Effector memory CD8-positive, alpha-beta T cell (primary cell): ENCODE measurements around the gene DAD1.
A peak's percentile ranks its signal among the peaks of the same experiment; 100 is the strongest.
"Not testable (repeated sequence)": the region's sequence is repeated elsewhere in the genome, so short reads cannot be mapped to it uniquely, and the experiment has no call there.

Experiments
- ATAC-seq: fragments of 150-1000 bp; cut with Tn5 transposase; replicated peaks from 2 replicates; pipeline ENCODE4 v1.10.0; 2021; ENCODE audit warnings: mild to moderate bottlenecking, moderate library complexity
- DNase-seq, 3 experiments: peaks; one replicate each; pipeline ENCODE4 v3.0.0; 2021
- H3K27ac Mint-ChIP-seq, 2 donors: one replicate each; pipeline ENCODE4 v1.8.0; 2022; ENCODE audit warnings: mild to moderate bottlenecking in 2 of 2, mixed read lengths in 2 of 2, moderate library complexity in 2 of 2
- H3K27me3 Mint-ChIP-seq, 2 donors: one replicate each; pipeline ENCODE4 v1.8.0; 2022; ENCODE audit warnings: mixed read lengths in 2 of 2
- H3K36me3 Mint-ChIP-seq: one replicate; pipeline ENCODE4 v1.8.0; 2022; ENCODE audit warnings: mild to moderate bottlenecking, moderate library complexity, mixed read lengths; ENCODE audit not compliant: insufficient read depth
- H3K4me1 Mint-ChIP-seq, 2 donors: one replicate each; pipeline ENCODE4 v1.8.0; 2022; ENCODE audit warnings: low read depth in 2 of 2, mixed read lengths in 2 of 2
- H3K4me3 Mint-ChIP-seq, 2 donors: one replicate each; pipeline ENCODE4 v1.8.0; 2022; ENCODE audit warnings: mild to moderate bottlenecking in 2 of 2, mixed read lengths in 2 of 2, moderate library complexity in 2 of 2
- H3K9me3 Mint-ChIP-seq, 2 donors: one replicate each; pipeline ENCODE4 v1.8.0; 2022; ENCODE audit warnings: mixed read lengths in 2 of 2
- total RNA-seq, 9 experiments: gene quantifications; one replicate each; lab custom pipeline; 2026; lab: John Stamatoyannopoulos, UW

Gene DAD1
- 26.9 to 134 (median 64.1) reads per million in 9 experiments for total RNA-seq

DNA sequence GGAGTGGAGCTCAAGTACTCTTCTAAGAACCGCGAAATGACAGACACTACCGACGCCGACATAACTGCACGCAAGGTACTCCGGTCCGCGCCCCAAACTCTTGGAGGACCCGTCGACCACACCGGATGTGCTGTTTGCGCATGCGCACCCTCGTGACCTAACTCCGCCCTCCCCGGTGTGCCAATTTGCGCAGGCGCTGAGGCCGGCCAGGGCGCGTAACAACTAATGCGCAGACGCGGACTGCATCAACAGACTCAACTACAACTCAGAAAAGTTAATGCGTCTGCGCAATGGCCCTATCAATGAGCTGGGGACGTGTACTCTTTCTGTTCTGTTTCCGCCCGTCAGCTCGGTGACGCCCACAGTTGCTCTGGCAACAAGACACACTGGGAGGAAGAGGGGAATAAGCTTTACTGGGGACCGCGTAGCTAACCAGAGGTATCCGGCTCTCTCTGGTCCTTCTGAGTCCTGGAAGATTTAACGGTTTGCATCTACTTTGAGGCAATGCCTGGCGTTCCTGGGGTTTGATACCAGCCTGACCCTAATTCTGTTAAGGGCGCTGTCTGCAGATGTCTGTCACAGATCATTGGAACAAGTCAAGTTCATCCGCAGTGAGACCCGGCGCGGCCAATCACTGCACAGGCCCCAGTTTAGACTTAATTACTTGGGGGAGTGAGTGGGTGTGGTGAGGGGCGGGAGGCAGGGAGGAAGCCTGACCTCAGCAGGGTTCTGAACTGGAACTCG is at the start of gene DAD1:
Gene DAD1 (minus strand): TSS at position 129 of the 744 bp plus-strand sequence. CDS start 67 bp downstream, at position 62.
- peak within 1 kb of the TSS; percentile 99 to 100 for H3K27ac Mint-ChIP-seq
- peak; percentile 92 for ATAC-seq
- H3K4me3 Mint-ChIP-seq, result peak within 1 kb of the TSS; percentile 85 to 93
- H3K9me3 Mint-ChIP-seq, result no peaks in the 10 kb centered on the region
- H3K36me3 Mint-ChIP-seq, result peaks cover 23% of the 10 kb centered on the region
- peak; percentile 99 to 100 (median 100) for DNase-seq
- H3K27me3 Mint-ChIP-seq, result no peaks in the 10 kb centered on the region
- H3K4me1 Mint-ChIP-seq, result peaks cover 34 to 39% of the 10 kb centered on the region in 2 donors

DNA sequence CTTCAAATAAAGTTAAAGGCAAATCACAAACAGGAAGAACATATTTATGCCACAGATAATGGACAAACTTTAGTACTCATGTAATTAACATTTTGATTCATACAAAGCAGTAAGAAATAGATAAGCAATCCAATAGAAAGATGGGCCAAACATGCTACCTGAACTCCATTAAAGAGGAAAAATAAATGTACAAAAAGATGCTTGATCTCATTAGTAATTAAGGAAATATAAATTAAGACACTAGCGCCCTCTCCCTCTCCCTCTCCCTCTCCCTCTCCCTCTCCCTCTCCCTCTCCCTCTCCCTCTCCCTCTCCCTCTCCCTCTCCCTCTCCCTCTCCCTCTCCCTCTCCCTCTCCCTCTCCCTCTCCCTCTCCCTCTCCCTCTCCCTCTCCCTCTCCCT is 47.0 kb upstream of the DAD1 start:
- not testable (repeated sequence) for H3K4me3 Mint-ChIP-seq, H3K4me1 Mint-ChIP-seq, H3K9me3 Mint-ChIP-seq, H3K27ac Mint-ChIP-seq, H3K36me3 Mint-ChIP-seq, ATAC-seq, DNase-seq
- peaks cover 16 to 34% of the 10 kb centered on the region in 2 donors for H3K27me3 Mint-ChIP-seq

DNA sequence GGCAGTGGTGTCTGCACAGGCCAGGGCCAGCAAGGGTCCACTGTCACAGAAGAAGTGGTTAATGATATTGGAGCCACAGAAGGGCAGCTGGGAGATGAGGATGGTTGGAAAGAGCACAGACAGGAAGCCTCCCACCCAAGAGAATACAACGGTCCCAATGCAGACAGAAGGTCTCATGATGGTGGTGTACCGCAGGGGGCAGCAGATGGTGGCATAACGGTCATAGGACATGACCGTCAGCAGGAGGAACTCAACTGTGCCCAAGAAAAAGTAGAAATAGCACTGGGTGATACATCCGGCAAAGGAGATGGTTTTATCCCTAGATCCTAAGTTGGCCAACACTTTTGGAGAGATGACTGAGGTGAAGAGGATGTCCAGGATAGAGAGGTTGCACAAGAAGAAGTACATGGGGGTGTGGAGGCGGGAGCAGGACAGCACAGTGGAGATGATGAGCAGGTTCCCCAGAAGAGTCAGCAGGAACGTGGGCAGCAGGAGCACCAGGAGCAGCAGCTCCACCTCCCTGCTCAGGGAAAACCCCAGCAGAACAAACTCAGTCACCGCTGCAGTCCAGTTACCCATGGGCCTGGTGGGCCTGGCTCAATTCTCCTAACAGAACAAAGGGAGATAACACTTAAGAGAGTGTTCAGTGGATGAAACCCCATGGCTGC is 45.3 kb upstream of the DAD1 start:
- Mint-ChIP-seq H3K36me3 (no peaks in the 10 kb centered on the region), H3K27ac (no peak overlapping the region), H3K4me3 (no peak overlapping the region), H3K27me3 (peaks cover 28 to 50% of the 10 kb centered on the region in 2 donors), H3K4me1 (no peaks in the 10 kb centered on the region), H3K9me3 (no peaks in the 10 kb centered on the region)
- ATAC-seq, result no peak
- DNase-seq, result no peak

DNA sequence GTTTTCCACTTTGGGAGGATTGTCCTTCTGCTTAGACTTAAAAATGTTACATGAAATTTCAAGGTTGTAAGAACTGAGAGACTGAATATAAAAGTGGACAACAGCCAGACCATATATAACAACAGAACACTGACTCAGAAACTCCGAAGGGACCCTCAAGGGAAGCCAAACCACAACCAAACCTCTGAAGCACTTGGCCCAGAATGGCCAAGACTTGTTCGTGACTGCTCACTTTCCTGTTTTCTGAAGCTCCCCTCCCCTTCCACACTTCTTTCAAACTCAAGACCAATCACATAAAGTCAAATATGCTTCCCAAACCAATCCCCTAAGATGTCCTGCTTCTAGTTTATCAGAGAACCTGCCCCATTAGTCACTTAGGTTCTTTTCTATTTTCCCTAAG is 41.5 kb upstream of the DAD1 start:
- ATAC-seq (no peak), DNase-seq (no peak)
- H3K4me1 Mint-ChIP-seq, result no peaks in the 10 kb centered on the region
- no peaks in the 10 kb centered on the region for H3K9me3 Mint-ChIP-seq
- no peaks in the 10 kb centered on the region for H3K36me3 Mint-ChIP-seq
- H3K4me3 Mint-ChIP-seq, result no peak overlapping the region
- no peak overlapping the region for H3K27ac Mint-ChIP-seq
- peaks cover 43 to 72% of the 10 kb centered on the region in 2 donors for H3K27me3 Mint-ChIP-seq

DNA sequence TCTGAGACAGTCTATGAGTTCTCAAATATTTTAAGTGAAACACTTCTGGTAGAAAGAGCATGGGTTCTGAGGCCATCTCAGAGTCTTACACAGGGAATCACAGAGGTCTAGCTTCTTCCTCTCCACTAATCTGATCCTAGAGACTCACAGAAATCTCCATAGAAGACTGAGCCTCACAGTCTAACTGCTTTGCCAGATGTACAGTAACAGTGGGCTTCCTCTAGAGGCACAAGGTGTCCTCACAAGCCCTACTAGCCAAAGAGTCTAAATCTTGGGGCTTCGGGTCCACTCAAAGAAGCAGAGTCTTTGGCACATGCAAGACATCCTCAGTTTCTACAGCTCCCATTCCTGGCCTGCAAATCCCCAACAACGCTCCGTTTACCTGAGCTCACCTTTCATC is 41.0 kb upstream of the DAD1 start:
- H3K27me3 Mint-ChIP-seq, result peaks cover 43 to 72% of the 10 kb centered on the region in 2 donors
- ATAC-seq (no peak), DNase-seq (no peak)
- no peak overlapping the region for H3K27ac Mint-ChIP-seq
- H3K9me3 Mint-ChIP-seq, result no peaks in the 10 kb centered on the region
- H3K4me1 Mint-ChIP-seq, result no peaks in the 10 kb centered on the region
- no peaks in the 10 kb centered on the region for H3K36me3 Mint-ChIP-seq
- H3K4me3 Mint-ChIP-seq, result no peak overlapping the region

DNA sequence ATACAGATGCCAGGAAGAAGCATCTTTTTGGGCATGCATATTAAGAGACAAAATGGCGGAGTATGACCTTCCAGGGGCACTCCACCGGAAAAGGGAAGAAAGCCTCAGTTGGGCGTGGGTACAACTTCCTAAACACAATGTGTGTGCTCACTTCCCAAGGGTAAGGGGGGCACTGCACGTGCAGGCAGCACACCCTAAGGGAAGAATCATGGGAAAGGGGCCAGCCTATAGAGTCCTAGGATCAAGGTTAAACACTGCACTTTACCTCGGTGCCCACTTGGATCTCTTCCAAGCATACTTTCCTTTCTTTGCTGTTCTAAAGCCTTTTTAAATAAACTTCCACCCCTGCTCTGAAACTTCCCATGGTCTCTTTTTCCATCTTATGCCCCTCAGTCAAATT is 40.3 kb upstream of the DAD1 start:
- no peaks in the 10 kb centered on the region for H3K9me3 Mint-ChIP-seq
- H3K27me3 Mint-ChIP-seq, result peaks cover 43 to 71% of the 10 kb centered on the region in 2 donors
- H3K36me3 Mint-ChIP-seq, result no peaks in the 10 kb centered on the region
- ATAC-seq (no peak), DNase-seq (no peak)
- H3K4me1 Mint-ChIP-seq, result no peaks in the 10 kb centered on the region
- H3K4me3 Mint-ChIP-seq, result no peak overlapping the region
- H3K27ac Mint-ChIP-seq, result no peak overlapping the region

DNA sequence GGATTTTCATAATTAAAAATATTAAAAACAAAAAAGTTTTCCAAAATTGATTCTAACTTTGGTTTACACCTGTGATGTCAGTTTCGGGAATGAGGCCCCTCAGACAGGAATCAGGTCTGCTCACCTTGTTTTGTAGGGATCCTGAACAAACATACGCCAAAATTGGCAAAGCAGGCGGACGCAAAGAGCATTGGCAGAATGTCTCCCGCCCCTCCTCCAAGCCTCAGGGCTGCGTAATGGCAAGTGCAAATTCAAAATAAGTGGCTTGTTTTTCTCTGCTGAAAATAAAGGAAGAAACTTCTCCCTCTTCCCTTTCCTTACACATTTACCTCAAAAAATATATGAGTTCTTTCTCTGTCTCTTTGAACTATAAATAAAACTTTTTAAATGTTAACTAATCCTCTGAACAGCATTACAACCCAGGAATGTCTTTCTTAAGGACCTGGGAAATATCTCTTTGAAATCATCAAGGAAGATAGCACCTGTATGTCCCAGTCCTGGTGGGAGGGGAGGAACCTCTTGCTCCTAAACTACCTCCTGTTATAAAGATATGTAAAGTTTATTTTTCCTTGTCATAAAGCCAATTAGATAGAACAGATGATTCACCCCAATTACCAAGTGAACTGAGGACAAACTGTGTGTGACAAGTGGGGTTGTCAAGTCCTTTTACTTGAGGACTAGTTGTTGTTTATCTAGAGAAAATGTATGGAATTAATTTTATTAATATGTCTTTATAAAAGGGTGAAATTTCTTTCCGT is 38.7 kb upstream of the DAD1 start:
- Mint-ChIP-seq H3K27ac (no peak overlapping the region), H3K27me3 (peaks cover 39 to 55% of the 10 kb centered on the region in 2 donors), H3K4me3 (no peak overlapping the region), H3K9me3 (no peaks in the 10 kb centered on the region), H3K36me3 (no peaks in the 10 kb centered on the region), H3K4me1 (no peaks in the 10 kb centered on the region)
- ATAC-seq (no peak), DNase-seq (no peak)

DNA sequence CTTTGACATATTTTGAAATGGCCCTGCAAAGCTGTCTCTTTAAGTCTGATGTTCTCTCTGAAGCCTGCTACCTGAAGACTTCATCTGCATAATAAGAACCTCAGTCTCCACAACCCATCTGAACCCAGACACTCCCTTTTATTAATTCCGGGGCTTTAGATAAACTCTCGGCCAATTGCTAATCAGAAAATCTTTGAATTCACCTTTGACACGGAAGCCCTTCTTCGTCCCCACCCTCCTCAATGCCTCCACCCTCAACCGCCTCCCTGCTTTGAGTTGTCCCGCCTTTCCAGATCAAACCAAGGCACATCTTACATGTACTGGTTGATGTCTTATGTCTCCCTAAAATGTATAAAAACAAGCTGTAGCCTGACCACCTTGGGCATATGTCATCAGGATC is 37.6 kb upstream of the DAD1 start:
- ATAC-seq (no peak), DNase-seq (no peak)
- H3K9me3 Mint-ChIP-seq, result no peaks in the 10 kb centered on the region
- H3K36me3 Mint-ChIP-seq, result no peaks in the 10 kb centered on the region
- H3K27me3 Mint-ChIP-seq, result peaks cover 28 to 44% of the 10 kb centered on the region in 2 donors
- no peak overlapping the region for H3K4me3 Mint-ChIP-seq
- H3K4me1 Mint-ChIP-seq, result no peaks in the 10 kb centered on the region
- no peak overlapping the region for H3K27ac Mint-ChIP-seq

DNA sequence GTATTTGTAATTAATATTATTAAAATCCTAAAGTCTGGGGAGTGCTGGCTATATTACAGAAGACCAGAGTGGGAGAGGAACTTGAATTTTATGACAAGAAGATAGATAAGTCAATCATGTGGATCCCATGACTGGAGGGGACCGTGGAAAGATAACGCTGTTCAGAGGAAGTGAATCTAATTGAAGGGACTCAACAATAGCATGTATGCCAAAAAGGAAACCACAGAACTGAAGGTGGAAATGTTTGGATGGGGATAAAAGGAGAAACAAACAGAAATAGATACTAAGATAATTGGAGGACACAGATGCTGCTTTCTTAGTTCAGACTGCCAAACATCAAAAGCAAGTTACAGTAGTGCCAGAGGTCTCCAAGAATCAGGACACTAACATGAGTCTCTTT is 34.0 kb upstream of the DAD1 start:
- DNase-seq (no peak), ATAC-seq (no peak)
- Mint-ChIP-seq H3K27me3 (peaks cover 8 to 13% of the 10 kb centered on the region in 2 donors), H3K27ac (no peak overlapping the region), H3K9me3 (no peaks in the 10 kb centered on the region), H3K4me1 (no peaks in the 10 kb centered on the region), H3K36me3 (no peaks in the 10 kb centered on the region), H3K4me3 (no peak overlapping the region)

DNA sequence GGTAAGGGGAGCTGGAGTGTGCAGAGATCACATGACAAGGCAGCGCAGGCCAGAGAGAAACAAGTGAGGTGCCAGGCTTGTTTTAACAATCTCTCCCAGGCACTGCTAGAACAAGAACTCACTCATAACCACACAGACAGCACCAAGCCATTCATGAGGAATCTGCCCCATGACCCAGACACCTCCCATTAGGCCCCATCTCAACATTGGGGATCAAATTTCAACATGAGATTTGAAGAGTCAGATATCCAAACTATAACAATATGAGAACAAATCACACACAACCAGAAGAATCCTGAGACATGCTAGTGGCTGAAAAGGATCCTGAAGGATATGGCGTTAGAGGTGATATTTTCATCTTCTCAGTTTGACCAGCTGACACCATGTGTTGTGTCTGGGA is 33.2 kb upstream of the DAD1 start:
- ATAC-seq (no peak), DNase-seq (no peak)
- H3K4me1 Mint-ChIP-seq, result no peaks in the 10 kb centered on the region
- H3K27me3 Mint-ChIP-seq, result peaks cover 8 to 13% of the 10 kb centered on the region in 2 donors
- no peak overlapping the region for H3K4me3 Mint-ChIP-seq
- no peaks in the 10 kb centered on the region for H3K36me3 Mint-ChIP-seq
- H3K9me3 Mint-ChIP-seq, result no peaks in the 10 kb centered on the region
- no peak overlapping the region for H3K27ac Mint-ChIP-seq

DNA sequence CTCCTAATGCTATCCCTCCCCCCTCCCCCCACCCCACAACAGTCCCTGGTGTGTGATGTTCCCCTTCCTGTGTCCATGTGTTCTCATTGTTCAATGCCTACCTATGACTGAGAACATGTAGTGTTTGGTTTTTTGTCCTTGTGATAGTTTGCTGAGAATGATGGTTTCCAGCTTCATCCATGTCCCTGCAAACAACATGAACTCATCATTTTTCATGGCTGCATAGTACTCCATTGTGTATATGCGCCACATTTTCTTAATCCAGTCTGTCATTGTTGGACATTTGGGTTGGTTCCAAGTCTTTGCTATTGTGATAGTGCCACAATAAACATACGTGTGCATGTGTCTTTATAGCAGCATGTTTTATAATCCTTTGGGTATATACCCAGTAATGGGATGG is 26.7 kb upstream of the DAD1 start:
- not testable (repeated sequence) for DNase-seq, ATAC-seq, H3K27ac Mint-ChIP-seq, H3K27me3 Mint-ChIP-seq, H3K4me3 Mint-ChIP-seq, H3K9me3 Mint-ChIP-seq, H3K4me1 Mint-ChIP-seq
- peaks cover 10% of the 10 kb centered on the region for H3K36me3 Mint-ChIP-seq

DNA sequence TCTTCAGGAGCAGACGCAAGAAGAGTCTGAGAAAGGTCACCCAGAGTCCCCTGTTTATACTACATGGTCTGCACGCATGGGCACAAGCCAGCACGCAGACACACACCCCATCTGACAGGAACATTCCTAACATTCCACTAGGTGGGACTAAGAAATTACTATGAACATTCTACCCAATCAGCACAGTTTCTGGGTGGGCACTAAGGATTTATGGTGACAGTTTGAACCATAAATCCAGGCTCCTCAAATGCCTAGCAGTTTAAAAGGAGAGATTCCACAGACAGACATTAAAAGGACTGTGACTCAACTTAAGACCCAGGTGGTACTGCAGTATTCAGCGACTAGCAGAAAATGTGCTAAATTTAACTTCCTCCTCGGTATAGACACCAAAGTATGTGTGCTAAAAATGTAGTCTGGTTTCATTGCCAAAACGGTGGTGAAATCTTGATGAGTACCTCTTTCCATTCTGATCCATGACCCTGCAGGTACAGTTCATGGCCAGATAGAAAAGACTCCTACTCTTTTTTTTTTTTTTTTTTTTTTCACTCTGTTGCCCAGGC is 25.3 kb upstream of the DAD1 start:
- no peaks in the 10 kb centered on the region for H3K27me3 Mint-ChIP-seq
- H3K36me3 Mint-ChIP-seq, result peaks cover 18% of the 10 kb centered on the region
- H3K4me3 Mint-ChIP-seq, result no peak overlapping the region
- no peak overlapping the region for H3K27ac Mint-ChIP-seq
- DNase-seq, result no peak
- no peaks in the 10 kb centered on the region for H3K4me1 Mint-ChIP-seq
- H3K9me3 Mint-ChIP-seq, result no peaks in the 10 kb centered on the region
- no peak for ATAC-seq

DNA sequence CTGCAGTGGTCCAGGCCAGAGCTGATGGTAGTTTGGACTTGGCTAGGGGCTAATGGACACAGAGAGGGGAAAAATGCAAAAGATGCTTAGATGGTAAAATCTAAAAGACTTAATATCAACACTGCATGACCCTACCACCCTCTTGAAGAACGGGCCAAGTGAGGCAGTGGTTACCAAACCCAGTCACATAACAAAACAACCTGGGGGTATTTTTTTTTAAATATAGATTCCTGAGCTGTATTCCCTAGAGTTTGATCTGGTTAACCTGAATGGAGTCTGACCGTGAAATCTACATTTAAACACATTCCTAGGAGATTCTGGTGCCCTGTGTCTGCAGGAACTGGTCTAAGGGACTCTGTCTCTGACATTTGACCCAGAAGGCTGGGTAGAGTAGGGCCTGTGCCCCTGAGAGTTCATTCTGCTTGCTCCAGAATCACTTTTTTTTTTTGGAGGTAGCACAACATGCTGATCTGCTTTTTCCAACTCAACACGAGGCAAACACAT is 24.8 kb upstream of the DAD1 start:
- Mint-ChIP-seq H3K4me3 (no peak overlapping the region), H3K27ac (no peak overlapping the region), H3K9me3 (no peaks in the 10 kb centered on the region), H3K27me3 (no peaks in the 10 kb centered on the region), H3K4me1 (no peaks in the 10 kb centered on the region), H3K36me3 (peaks cover 22% of the 10 kb centered on the region)
- ATAC-seq, result no peak
- DNase-seq, result no peak
